K562 (cell line): ENCODE results near the gene ATG13. TPM values are rescaled to one million over a fixed set of nuclear protein-coding genes. Genes with fewer than 3 reads are reported as not detected.

Experiments
- ATAC-seq: fragments of 200-7000 bp; cut with Tn5 transposase; 3 replicates; pipeline ENCODE4 v1.9.1; 2020; ENCODE audit warnings: moderate library complexity
- BruUV-seq: library from RNA; stranded (reverse); fragments of 400-500 nt; replicated peaks from 2 replicates; lab custom pipeline; 2021; lab: Mats Ljungman, UMichigan
- CTCF ChIA-PET: fragments of 300-600 bp; formaldehyde crosslinking; extraction: SDS; loops from one replicate; lab custom pipeline; 2021; ENCODE audit warnings: low intra/inter-chr PET ratio; lab: Yijun Ruan, JAX
- POLR2A ChIA-PET: fragments of 300-600, 350-650 bp; sonication (Branson Sonifier 250); formaldehyde crosslinking; extraction: SDS; loops from one replicate; lab custom pipeline; 2021; ENCODE audit warnings: antibody characterized with exemption, inconsistent platforms; lab: Yijun Ruan, JAX
- DNase-seq, 4 experiments: peaks; one replicate each; pipeline versions ENCODE4 v3.0.0 to v3.0.0-alpha.2; 2011 to 2018; ENCODE audit warnings: low spot score in 3 of 4, mixed read lengths in 3 of 4; ENCODE audit errors: extremely low read depth in 1 of 4
- FAIRE-seq: peaks from 2 replicates; lab custom pipeline; 2011; peaks lifted over from hg19 to GRCh38; lab: Jason Lieb, UNC
- H2AFZ ChIP-seq: 2 replicates; pipeline ENCODE4 v1.6.0; 2011; ENCODE audit warnings: low read depth, low read length, control low read depth, inconsistent platforms
- H3K27ac ChIP-seq: fragments of 200-600 bp; 3 replicates; pipeline ENCODE4 v1.8.0; 2011; ENCODE audit warnings: low read depth, mild to moderate bottlenecking, control low read depth, inconsistent platforms, low read length, moderate library complexity, mixed read lengths; ENCODE audit errors: extremely low read depth
- H3K27me3 ChIP-seq, 2 experiments: fragments of 300-600 bp in 1 of 2; 2 replicates in 1 of 2; 3 replicates in 1 of 2; pipeline versions ENCODE4 v1.6.0 to v1.8.0; 2011; ENCODE audit warnings: inconsistent platforms in 2 of 2, low read length in 2 of 2, mild to moderate bottlenecking in 1 of 2, mixed read lengths in 1 of 2, moderate library complexity in 1 of 2; ENCODE audit not compliant: control insufficient read depth in 2 of 2, insufficient read depth in 2 of 2
- H3K36me3 ChIP-seq: fragments of 300-600 bp; 3 replicates; pipeline ENCODE4 v1.8.0; 2011; ENCODE audit warnings: mild to moderate bottlenecking, low read length, inconsistent platforms; ENCODE audit not compliant: control insufficient read depth, insufficient read depth
- H3K4me1 ChIP-seq, 2 experiments: fragments of 200-600 bp in 1 of 2; replicated peaks in 1 of 2; 2 replicates in 1 of 2; 3 replicates in 1 of 2; pipeline versions ENCODE4 v1.5.1 to v1.8.0; 2011; ENCODE audit warnings: inconsistent platforms in 2 of 2, low read length in 2 of 2, mild to moderate bottlenecking in 1 of 2, mixed read lengths in 1 of 2, moderate library complexity in 1 of 2; ENCODE audit not compliant: control insufficient read depth in 2 of 2, insufficient read depth in 2 of 2
- H3K4me2 ChIP-seq: 2 replicates; pipeline ENCODE4 v1.6.1; 2011; ENCODE audit warnings: low read length, control low read depth, inconsistent platforms, mixed read lengths; ENCODE audit not compliant: insufficient read depth
- H3K4me3 ChIP-seq: fragments of 200-600 bp; sonication (generic), shearing (Covaris generic); 2 replicates; pipeline ENCODE4 v1.5.1; 2016; ENCODE audit warnings: control low read depth, inconsistent platforms
- H3K79me2 ChIP-seq: fragments of 200-600 bp; 3 replicates; pipeline ENCODE4 v1.8.0; 2011; ENCODE audit warnings: low read length, inconsistent platforms; ENCODE audit not compliant: control insufficient read depth, insufficient read depth
- H3K9ac ChIP-seq, 2 experiments: 2 replicates each; pipeline versions ENCODE4 v1.6.0 to v1.6.1; 2011; ENCODE audit warnings: low read depth in 2 of 2, low read length in 2 of 2, control low read depth in 1 of 2, inconsistent platforms in 1 of 2, mild to moderate bottlenecking in 1 of 2, mixed read lengths in 1 of 2; ENCODE audit not compliant: insufficient read depth in 1 of 2
- H3K9me1 ChIP-seq: one replicate; pipeline ENCODE4 v1.6.0; 2011; ENCODE audit warnings: inconsistent platforms, mild to moderate bottlenecking, low read length, moderate library complexity; ENCODE audit not compliant: control insufficient read depth, insufficient read depth
- H3K9me3 ChIP-seq: replicated peaks from 2 replicates; pipeline ENCODE4 v1.5.1; 2011; ENCODE audit warnings: low read depth, low read length, inconsistent platforms; ENCODE audit not compliant: control insufficient read depth, insufficient read depth
- H4K20me1 ChIP-seq: replicated peaks from 2 replicates; pipeline ENCODE4 v1.6.1; 2011; ENCODE audit warnings: low read length, inconsistent platforms, mixed read lengths; ENCODE audit not compliant: control insufficient read depth, insufficient read depth
- CAMTA2 ChIP-seq: fragments of 250-450 bp; sonication (Bioruptor Pico); conservative IDR thresholded peaks from 2 replicates; pipeline ENCODE4 v1.5.1; 2022
- CBX5 ChIP-seq: IDR thresholded peaks from 2 replicates; pipeline ENCODE4 v1.6.1; 2014; ENCODE audit warnings: low read depth, borderline replicate concordance
- HNRNPLL ChIP-seq: fragments of 200-400 bp; formaldehyde crosslinking; IDR thresholded peaks from 2 replicates; pipeline ENCODE4 v1.6.1; 2017; ENCODE audit warnings: low read length, low read depth, mild to moderate bottlenecking; ENCODE audit not compliant: poor library complexity, severe bottlenecking
- KLF10 ChIP-seq: fragments of 250-450 bp; sonication (Bioruptor Pico); IDR thresholded peaks from 2 replicates; pipeline ENCODE4 v1.6.1; 2021; ENCODE audit warnings: matching md5 sums
- NFIC ChIP-seq: fragments of 450-650 bp; IDR thresholded peaks from 2 replicates; pipeline ENCODE4 v1.6.1; 2017; ENCODE audit warnings: mild to moderate bottlenecking, inconsistent platforms
- ZBTB1 ChIP-seq: sonication (generic); formaldehyde crosslinking; IDR thresholded peaks from 2 replicates; pipeline ENCODE4 v1.8.1; 2023; ENCODE audit warnings: missing genetic modification reagents, low read depth, mild to moderate bottlenecking, borderline replicate concordance
- ZFP1 ChIP-seq: fragments of 450-650 bp; formaldehyde crosslinking; IDR thresholded peaks from 2 replicates; pipeline ENCODE4 v1.4.0; 2020; ENCODE audit warnings: mild to moderate bottlenecking, mixed read lengths
- ZNF174 ChIP-seq: fragments of 250-450 bp; sonication (Bioruptor Pico); IDR thresholded peaks from 2 replicates; pipeline ENCODE4 v1.4.0; 2020; ENCODE audit warnings: mild to moderate bottlenecking
- in situ Hi-C: fragments of 300-500 bp; cut with MboI; formaldehyde crosslinking; loops from 4 replicates; pipeline ENCODE4 v1.15.0; 2018; ENCODE audit warnings: inconsistent platforms, mixed read lengths
- intact Hi-C: fragments of 100-400 bp; cut with micrococcal nuclease; formaldehyde crosslinking; loops from 2 replicates; pipeline ENCODE4 v1.14.2; 2022
- polyA plus RNA-seq, 8 experiments: library from polyadenylated mRNA; depleted of rRNA in 4 of 8; stranded (reverse) in 5 of 8; unstranded in 3 of 8; fragments of >200 nt; fragmentation: Nextera tagmentation in 2 of 8; fragmentation: Illumina TruSeq in 1 of 8; extraction: Ambion mirVana in 2 of 8; extraction: Trizol in 1 of 8; gene quantifications; 2 replicates each; pipeline versions ENCODE4 v1.2.1 to v1.2.3, GENCODE V29; 2011 to 2014; ENCODE audit warnings: inconsistent platforms in 1 of 8, missing spikeins in 1 of 8
- total RNA-seq, 7 experiments: library from RNA; depleted of rRNA in 6 of 7; stranded (reverse); fragments of >200 nt in 6 of 7; fragmentation: Illumina TruSeq in 2 of 7; extraction: Trizol in 2 of 7; gene quantifications; 2 replicates each; pipeline versions ENCODE4 v1.2.1 to v1.2.3, GENCODE V29; 2011 to 2021; ENCODE audit warnings: low replicate concordance in 1 of 7
- TF ChIP-seq, protein P1 (sequence below): sonication (generic); formaldehyde crosslinking; IDR thresholded peaks from 2 replicates; pipeline ENCODE4 v1.8.0; 2022; ENCODE audit warnings: mild to moderate bottlenecking, missing genetic modification reagents, borderline replicate concordance

ATG13 gene
- total and polyA plus RNA-seq, 9 of the 15 experiments (the other 6 are each of a cell fraction or from before 2014, with no cell fraction given), result 13.1 to 61.5 (median 36.5) TPM

GRCh38 chr11:46661836-46662235 lies 44.5 kb downstream of the ATG13 start:
- in situ Hi-C loops, result no loop called here
- no peaks in the 10 kb centered on the region for H4K20me1 ChIP-seq
- H3K4me1 ChIP-seq, result peaks cover 6 to 17% of the 10 kb centered on the region in 2 experiments; a peak in 3 of 5 replicates
- no peak overlapping the region for H3K4me3 ChIP-seq
- FAIRE-seq (no peak), ATAC-seq (no peak), DNase-seq (no peak)
- no peaks in the 10 kb centered on the region for H3K79me2 ChIP-seq
- BruUV-seq, result no TSS peak
- H3K9me3 ChIP-seq, result no peaks in the 10 kb centered on the region
- no peak overlapping the region for H3K9ac ChIP-seq
- peaks cover 62% of the 10 kb centered on the region for H3K36me3 ChIP-seq
- no peak overlapping the region for H3K4me2 ChIP-seq
- H3K27me3 ChIP-seq, result no peaks in the 10 kb centered on the region
- intact Hi-C loops, result no loop called here
- CTCF ChIA-PET, result no interaction called here
- H3K9me1 ChIP-seq, result no peaks in the 10 kb centered on the region
- POLR2A ChIA-PET, result interaction anchor here (1.7 kb wide), 1 partner anchor 13 kb away, joined by 9 read pairs; no protein-coding TSS in a partner anchor
- H3K27ac ChIP-seq, result no peak overlapping the region
- TF ChIP-seq ZFP1 (CRISPR knock-in tag) (no peak), HNRNPLL (no peak), ZBTB1 (CRISPR knock-in tag) (no peak)
- no peak overlapping the region for H2AFZ ChIP-seq

DNA sequence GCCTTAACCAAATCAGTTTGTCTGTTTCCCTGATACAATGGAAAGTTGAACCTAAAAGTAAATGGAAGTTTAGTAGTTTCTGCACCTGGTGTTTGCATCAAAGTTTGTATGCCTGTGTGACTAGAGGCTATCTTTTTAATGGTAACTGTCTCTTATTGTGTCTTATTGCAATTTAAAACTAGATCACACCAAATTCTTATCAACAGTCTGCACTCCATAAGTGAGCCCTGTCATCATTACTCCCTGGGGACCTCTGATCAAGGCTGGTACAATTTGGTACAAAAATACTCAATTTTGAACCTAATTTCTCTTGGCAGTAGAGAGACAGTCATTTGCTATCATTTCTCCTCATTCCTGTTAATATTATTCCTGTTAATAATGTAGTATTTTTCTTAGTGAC lies 45.0 kb downstream of the ATG13 start:
- H3K9me1 ChIP-seq, result no peaks in the 10 kb centered on the region
- no peak for FAIRE-seq
- no peak for DNase-seq
- TF ChIP-seq CBX5 (no peak), CAMTA2 (no peak), ZNF174 (no peak), KLF10 (CRISPR knock-in tag) (no peak), NFIC (no peak)
- TF ChIP-seq, protein P1, sequence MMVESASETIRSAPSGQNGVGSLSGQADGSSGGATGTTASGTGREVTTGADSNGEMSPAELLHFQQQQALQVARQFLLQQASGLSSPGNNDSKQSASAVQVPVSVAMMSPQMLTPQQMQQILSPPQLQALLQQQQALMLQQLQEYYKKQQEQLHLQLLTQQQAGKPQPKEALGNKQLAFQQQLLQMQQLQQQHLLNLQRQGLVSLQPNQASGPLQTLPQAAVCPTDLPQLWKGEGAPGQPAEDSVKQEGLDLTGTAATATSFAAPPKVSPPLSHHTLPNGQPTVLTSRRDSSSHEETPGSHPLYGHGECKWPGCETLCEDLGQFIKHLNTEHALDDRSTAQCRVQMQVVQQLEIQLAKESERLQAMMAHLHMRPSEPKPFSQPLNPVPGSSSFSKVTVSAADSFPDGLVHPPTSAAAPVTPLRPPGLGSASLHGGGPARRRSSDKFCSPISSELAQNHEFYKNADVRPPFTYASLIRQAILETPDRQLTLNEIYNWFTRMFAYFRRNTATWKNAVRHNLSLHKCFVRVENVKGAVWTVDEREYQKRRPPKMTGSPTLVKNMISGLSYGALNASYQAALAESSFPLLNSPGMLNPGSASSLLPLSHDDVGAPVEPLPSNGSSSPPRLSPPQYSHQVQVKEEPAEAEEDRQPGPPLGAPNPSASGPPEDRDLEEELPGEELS (CRISPR knock-in tag), result no peak
- TF ChIP-seq, all 486 proteins: peak for 0
- Histone ChIP-seq H3K4me2 (no peak overlapping the region), H3K27me3 (no peaks in the 10 kb centered on the region), H3K4me3 (no peak overlapping the region), H2AFZ (no peak overlapping the region), H3K79me2 (no peaks in the 10 kb centered on the region), H3K36me3 (peaks cover 62% of the 10 kb centered on the region), H3K4me1 (peaks cover 6 to 17% of the 10 kb centered on the region in 2 experiments; a peak in 3 of 5 replicates), H4K20me1 (no peaks in the 10 kb centered on the region), H3K27ac (no peak overlapping the region), H3K9ac (no peak overlapping the region), H3K9me3 (no peaks in the 10 kb centered on the region)
- CTCF ChIA-PET, result no interaction called here
- ATAC-seq, result no peak
- in situ Hi-C loops, result no loop called here
- no TSS peak for BruUV-seq
- POLR2A ChIA-PET, result interaction anchor here (1.7 kb wide), 1 partner anchor 12 kb away, joined by 9 read pairs; no protein-coding TSS in a partner anchor
- intact Hi-C loops, result no loop called here
